Sigmoid colon (tissue), 7 donors: ENCODE measurements around the gene ATRX. TPM values are rescaled to one million over a fixed set of nuclear protein-coding genes. Genes with fewer than 3 reads are reported as not detected.
A peak's percentile ranks its signal among the peaks of the same experiment; 100 is the strongest.

Experiments used
- DNase-seq: peaks from one replicate; pipeline ENCODE4 v3.0.0-alpha.2; 2019
- H3K27ac ChIP-seq, 4 donors: fragments of 200-600 bp; sonication (generic); one replicate each; pipeline ENCODE4 v1.5.1; 2016 to 2019; ENCODE audit warnings: mild to moderate bottlenecking in 1 of 4
- H3K27me3 ChIP-seq, 3 donors: fragments of 200-600 bp; sonication (generic); one replicate each; pipeline ENCODE4 v1.5.1; 2019; ENCODE audit warnings: mild to moderate bottlenecking in 1 of 3
- H3K36me3 ChIP-seq, 4 donors: fragments of 200-600 bp; sonication (generic); one replicate each; pipeline ENCODE4 v1.5.1; 2016 to 2019
- H3K4me1 ChIP-seq, 4 donors: fragments of 200-600 bp; sonication (generic); one replicate each; pipeline ENCODE4 v1.5.1; 2017 to 2019
- H3K4me3 ChIP-seq, 4 donors: fragments of 200-600 bp; sonication (generic); one replicate each; pipeline ENCODE4 v1.5.1; 2017 to 2019; ENCODE audit warnings: mild to moderate bottlenecking in 2 of 4, moderate library complexity in 1 of 4
- H3K9me3 ChIP-seq, 4 donors: fragments of 200-600 bp in 3 of 4; sonication (generic) in 3 of 4; one replicate each; pipeline versions ENCODE4 v1.5.1 to v1.6.1; 2013 to 2019
- EP300 ChIP-seq, 4 donors: sonication (generic); formaldehyde crosslinking; IDR thresholded peaks; one replicate each; pipeline ENCODE4 v1.6.1; 2017; ENCODE audit warnings: antibody characterized with exemption in 4 of 4
- POLR2A ChIP-seq, 2 donors: fragments of 450-650 bp; IDR thresholded peaks; one replicate each; pipeline ENCODE4 v1.6.1; 2016; ENCODE audit warnings: antibody characterized with exemption in 2 of 2, mild to moderate bottlenecking in 2 of 2, moderate library complexity in 2 of 2
- POLR2AphosphoS5 ChIP-seq, 4 donors: sonication (generic); formaldehyde crosslinking; IDR thresholded peaks; one replicate each; pipeline ENCODE4 v1.6.1; 2017; ENCODE audit warnings: antibody characterized with exemption in 4 of 4
- WGBS, 2 donors: extraction: QIAGEN DNeasy Blood & Tissue Kit; methylation state at CpG; one replicate each; pipeline ENCODE4 v1.1.7; 2013; 5-methylcytosine and 5-hydroxymethylcytosine counted together
- intact Hi-C: fragments of 100-400 bp; cut with DNase I; formaldehyde crosslinking; loops from one replicate; pipeline ENCODE4 v1.15.1; 2023
- polyA plus RNA-seq, 3 donors: library from polyadenylated mRNA; stranded (reverse); fragments of 200-250 nt; gene quantifications; one replicate each; pipeline ENCODE4 v1.2.3, GENCODE V29; 2013
- total RNA-seq, 4 donors: library from RNA; depleted of rRNA; stranded (reverse); fragments of >200 nt; gene quantifications; one replicate each; pipeline ENCODE4 v1.1.0, GENCODE V29; 2016
- TF ChIP-seq, protein P1 (sequence below), 4 experiments: fragments of 450-650 bp in 3 of 4; fragments of 200-600 bp in 1 of 4; IDR thresholded peaks; one replicate each; pipeline ENCODE4 v1.5.1; 2016 to 2019; ENCODE audit warnings: antibody characterized with exemption in 4 of 4, mild to moderate bottlenecking in 3 of 4, moderate library complexity in 2 of 4
- donor health status: healthy with polysubstance abuse.
- donor health status: Bipolar disorder and iron deficiency.
- donor health status: healthy.

ATRX gene
- total and polyA plus RNA-seq, 7 donors, result 4.6 to 142 (median 102) TPM

DNA sequence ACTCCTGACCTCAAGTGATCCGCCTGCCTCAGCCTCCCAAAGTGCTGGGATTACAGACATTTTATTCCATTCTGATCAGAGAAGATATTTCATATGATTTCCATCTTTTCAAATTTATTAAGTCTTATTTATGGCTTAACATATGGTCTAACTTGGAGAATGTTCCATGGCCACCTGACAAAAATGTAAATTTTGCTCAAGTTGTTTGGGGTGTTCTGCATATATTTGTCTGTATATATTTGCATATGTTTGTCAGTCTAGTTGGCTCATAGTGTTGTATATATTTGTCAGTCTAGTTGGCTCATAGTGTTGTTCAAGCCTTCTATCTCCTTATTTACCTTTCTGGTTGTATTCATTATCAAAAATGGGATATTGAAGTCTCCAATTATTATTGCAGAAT, 16.2 kb upstream of the ATRX start:
- no peak overlapping the region for H3K27ac ChIP-seq
- no peak overlapping the region for H3K4me3 ChIP-seq
- no peaks in the 10 kb centered on the region for H3K36me3 ChIP-seq
- no peaks in the 10 kb centered on the region for H3K9me3 ChIP-seq
- intact Hi-C loops, result no loop called here
- H3K27me3 ChIP-seq, result no peaks in the 10 kb centered on the region
- DNase-seq, result no peak
- TF ChIP-seq, protein P1, sequence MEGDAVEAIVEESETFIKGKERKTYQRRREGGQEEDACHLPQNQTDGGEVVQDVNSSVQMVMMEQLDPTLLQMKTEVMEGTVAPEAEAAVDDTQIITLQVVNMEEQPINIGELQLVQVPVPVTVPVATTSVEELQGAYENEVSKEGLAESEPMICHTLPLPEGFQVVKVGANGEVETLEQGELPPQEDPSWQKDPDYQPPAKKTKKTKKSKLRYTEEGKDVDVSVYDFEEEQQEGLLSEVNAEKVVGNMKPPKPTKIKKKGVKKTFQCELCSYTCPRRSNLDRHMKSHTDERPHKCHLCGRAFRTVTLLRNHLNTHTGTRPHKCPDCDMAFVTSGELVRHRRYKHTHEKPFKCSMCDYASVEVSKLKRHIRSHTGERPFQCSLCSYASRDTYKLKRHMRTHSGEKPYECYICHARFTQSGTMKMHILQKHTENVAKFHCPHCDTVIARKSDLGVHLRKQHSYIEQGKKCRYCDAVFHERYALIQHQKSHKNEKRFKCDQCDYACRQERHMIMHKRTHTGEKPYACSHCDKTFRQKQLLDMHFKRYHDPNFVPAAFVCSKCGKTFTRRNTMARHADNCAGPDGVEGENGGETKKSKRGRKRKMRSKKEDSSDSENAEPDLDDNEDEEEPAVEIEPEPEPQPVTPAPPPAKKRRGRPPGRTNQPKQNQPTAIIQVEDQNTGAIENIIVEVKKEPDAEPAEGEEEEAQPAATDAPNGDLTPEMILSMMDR (IDR thresholded peaks at IDR 0.05), result no peak
- TF ChIP-seq POLR2AphosphoS5 (IDR thresholded peaks at IDR 0.05) (no peak), POLR2A (IDR thresholded peaks at IDR 0.05) (no peak), EP300 (IDR thresholded peaks at IDR 0.05) (no peak)
- WGBS, 2 donors, result 85 to 93% methylated on average over 1 of the region's 1 CpG
- H3K4me1 ChIP-seq, result no peaks in the 10 kb centered on the region

DNA sequence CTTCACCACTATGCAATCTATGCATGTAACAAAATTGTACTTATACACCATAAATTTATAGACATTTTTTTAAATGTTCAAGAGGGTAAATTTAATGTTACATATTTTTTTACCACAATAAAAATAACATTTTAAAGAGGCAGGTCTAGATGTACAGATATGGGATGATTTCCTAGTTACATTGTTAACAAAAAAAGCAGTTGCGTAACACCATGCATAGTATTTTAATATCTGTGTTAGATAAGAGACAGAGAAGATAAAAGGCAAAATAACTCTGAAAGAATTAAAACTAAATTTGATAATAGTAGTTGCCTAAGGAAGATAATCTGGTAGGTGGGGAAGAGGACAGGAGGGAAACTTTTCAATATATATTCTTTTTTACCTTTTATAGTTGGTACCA, 9.1 kb upstream of the ATRX start:
- TF ChIP-seq POLR2A (IDR thresholded peaks at IDR 0.05) (no peak), EP300 (IDR thresholded peaks at IDR 0.05) (no peak), POLR2AphosphoS5 (IDR thresholded peaks at IDR 0.05) (no peak)
- TF ChIP-seq, protein P1 (IDR thresholded peaks at IDR 0.05), result no peak
- 96 to 100% methylated on average over 1 of the region's 1 CpG for WGBS, 2 donors
- Histone ChIP-seq H3K27ac (no peak overlapping the region), H3K36me3 (no peaks in the 10 kb centered on the region), H3K4me3 (no peak overlapping the region), H3K9me3 (no peaks in the 10 kb centered on the region), H3K27me3 (no peaks in the 10 kb centered on the region), H3K4me1 (no peaks in the 10 kb centered on the region)
- no peak for DNase-seq
- intact Hi-C loops, result no loop called here

DNA sequence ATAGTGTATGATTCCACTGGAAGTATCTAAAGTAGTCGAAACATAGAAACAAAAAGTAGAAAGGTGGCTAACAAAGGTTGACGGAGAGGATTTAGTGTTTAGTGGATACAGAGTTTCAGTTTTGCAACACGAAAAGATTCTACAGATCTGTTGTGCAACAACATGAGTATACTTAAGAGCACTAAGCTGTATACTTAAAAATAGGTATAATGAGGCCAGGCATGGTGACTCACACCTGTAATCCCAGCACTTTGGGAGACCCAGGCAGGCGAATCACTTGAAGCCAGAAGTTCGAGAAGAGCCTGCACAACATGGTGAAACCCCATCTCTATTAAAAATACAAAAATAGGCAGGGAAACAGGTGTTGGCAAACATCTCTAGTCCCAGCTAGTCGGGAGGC, 7.9 kb upstream of the ATRX start:
- intact Hi-C loops, result no loop called here
- no peaks in the 10 kb centered on the region for H3K27me3 ChIP-seq
- DNase-seq, result no peak
- no peak overlapping the region for H3K4me3 ChIP-seq
- H3K36me3 ChIP-seq, result no peaks in the 10 kb centered on the region
- no peaks in the 10 kb centered on the region for H3K9me3 ChIP-seq
- no peaks in the 10 kb centered on the region for H3K4me1 ChIP-seq
- H3K27ac ChIP-seq, result no peak overlapping the region
- TF ChIP-seq EP300 (IDR thresholded peaks at IDR 0.05), result no peak
- TF ChIP-seq POLR2AphosphoS5 (IDR thresholded peaks at IDR 0.05), result no peak
- TF ChIP-seq, protein P1 (IDR thresholded peaks at IDR 0.05), result no peak
- no peak for TF ChIP-seq POLR2A (IDR thresholded peaks at IDR 0.05)
- WGBS, 2 donors, result 94 to 95% methylated on average over 6 of the region's 6 CpGs

DNA sequence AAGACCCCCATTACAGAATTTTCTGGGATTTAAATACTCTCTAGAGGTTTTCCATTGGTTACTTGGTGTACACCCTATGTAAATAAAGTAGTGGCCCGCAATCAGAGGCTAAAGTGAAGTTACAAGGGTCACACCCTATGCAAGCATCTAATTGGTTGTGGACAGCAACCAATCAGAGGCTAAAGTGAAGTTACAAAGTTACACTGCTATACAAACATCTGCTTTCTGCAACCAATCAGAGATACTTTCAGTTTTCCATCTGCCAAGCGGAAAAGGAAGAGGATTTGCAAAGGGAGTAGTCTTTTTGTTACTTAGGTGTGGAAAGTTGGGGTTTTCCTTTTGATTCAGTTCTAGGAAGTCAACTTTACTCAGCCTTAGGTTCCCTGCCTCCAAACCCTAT, 2.0 kb upstream of the ATRX start:
- Histone ChIP-seq H3K9me3 (no peaks in the 10 kb centered on the region), H3K27me3 (no peaks in the 10 kb centered on the region), H3K36me3 (no peaks in the 10 kb centered on the region), H3K27ac (peak overlapping the region in 1 of 4 donors; percentile 17), H3K4me3 (peak overlapping the region in 3 of 4 donors; percentile 3 to 27 (median 17)), H3K4me1 (peaks cover 0 to 5% (median under 1%) of the 10 kb centered on the region in 4 donors)
- no peak for DNase-seq
- 20 to 30% methylated on average over 2 of the region's 2 CpGs for WGBS, 2 donors
- no peak for TF ChIP-seq EP300 (IDR thresholded peaks at IDR 0.05)
- no peak for TF ChIP-seq POLR2AphosphoS5 (IDR thresholded peaks at IDR 0.05)
- intact Hi-C loops, result loop anchor here (10.0 kb wide), 2 partner anchors 107 to 317 kb away; partner anchors contain the start of genes COX7B, MAGT1 and PGK1

DNA sequence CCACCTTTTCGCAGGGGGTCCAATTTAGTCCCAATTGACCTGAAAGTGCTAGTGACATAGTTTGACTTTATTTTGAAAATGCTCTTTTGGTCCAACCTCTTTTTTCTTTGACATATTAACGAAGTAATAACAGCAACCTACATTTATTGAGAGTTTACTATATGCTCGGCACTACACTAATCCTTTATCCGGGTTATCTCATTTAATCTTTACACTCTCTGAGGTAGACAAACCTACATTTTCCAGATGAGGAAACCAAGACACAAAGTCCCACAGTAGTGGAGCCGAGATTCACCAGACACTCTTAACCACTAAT, 307 bp upstream of the ATRX start:
- WGBS, 2 donors, result 12 to 16% methylated on average over 5 of the region's 5 CpGs
- Histone ChIP-seq H3K27ac (peak overlapping the region; percentile 84 to 92 (median 90)), H3K4me1 (peaks cover 0 to 8% (median 3%) of the 10 kb centered on the region in 4 donors), H3K36me3 (no peaks in the 10 kb centered on the region), H3K9me3 (no peaks in the 10 kb centered on the region), H3K4me3 (peak overlapping the region; percentile 61 to 68 (median 62)), H3K27me3 (no peaks in the 10 kb centered on the region)
- DNase-seq, result no peak
- intact Hi-C loops, result loop anchor here (10.0 kb wide), 2 partner anchors 108 to 318 kb away; partner anchors contain the start of genes COX7B, MAGT1 and PGK1
- TF ChIP-seq POLR2AphosphoS5 (IDR thresholded peaks at IDR 0.05) (no peak), EP300 (IDR thresholded peaks at IDR 0.05) (no peak), POLR2A (IDR thresholded peaks at IDR 0.05) (no peak)
- TF ChIP-seq, protein P1 (IDR thresholded peaks at IDR 0.05), result no peak
